ENCODE results near the gene FRAT1.
A peak's percentile ranks its signal among the peaks of the same experiment; 100 is the strongest.
"Not testable (repeated sequence)": the region's sequence is repeated elsewhere in the genome, so short reads cannot be mapped to it uniquely, and the experiment has no call there.

FRAT1 gene, protein sequence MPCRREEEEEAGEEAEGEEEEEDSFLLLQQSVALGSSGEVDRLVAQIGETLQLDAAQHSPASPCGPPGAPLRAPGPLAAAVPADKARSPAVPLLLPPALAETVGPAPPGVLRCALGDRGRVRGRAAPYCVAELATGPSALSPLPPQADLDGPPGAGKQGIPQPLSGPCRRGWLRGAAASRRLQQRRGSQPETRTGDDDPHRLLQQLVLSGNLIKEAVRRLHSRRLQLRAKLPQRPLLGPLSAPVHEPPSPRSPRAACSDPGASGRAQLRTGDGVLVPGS
- 33.3 to 78.0 (median 44.1) reads per million in 3 donors for total RNA-seq

DNA sequence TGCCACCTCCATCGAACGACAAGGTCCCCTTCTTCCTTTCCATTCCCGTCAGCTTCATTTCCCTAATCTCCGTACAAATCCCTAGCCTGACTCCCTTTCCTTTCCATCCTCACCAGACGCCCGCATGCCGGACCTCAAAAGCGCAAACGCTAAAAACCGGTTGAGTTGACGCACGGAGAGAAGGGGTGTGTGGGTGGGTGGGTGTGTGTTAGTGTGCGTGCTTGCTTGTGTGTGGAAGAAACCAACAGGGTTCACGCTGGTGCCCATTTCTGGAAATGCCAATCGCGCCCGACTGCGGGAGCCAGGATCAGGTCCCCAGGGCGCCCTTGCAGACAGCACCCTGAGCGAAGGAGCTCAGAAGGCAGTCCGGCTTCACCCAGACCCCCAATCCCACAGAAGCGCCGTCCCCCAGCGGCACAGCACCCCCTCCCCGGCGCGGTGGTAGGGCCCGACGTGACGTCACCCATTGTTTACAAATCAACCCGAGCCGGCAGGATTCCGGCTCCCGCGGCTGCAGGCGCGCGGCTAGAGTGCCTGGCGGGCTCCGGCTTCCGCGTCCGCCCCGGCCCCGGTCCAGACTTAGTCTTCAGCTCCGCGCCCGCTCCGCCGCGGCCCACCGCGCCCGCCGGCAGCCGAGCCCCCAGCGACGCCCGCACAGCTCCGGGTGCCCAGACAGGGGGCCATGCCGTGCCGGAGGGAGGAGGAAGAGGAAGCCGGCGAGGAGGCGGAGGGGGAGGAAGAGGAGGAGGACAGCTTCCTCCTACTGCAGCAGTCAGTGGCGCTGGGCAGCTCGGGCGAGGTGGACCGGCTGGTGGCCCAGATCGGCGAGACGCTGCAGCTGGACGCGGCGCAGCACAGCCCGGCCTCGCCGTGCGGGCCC lies at the start of gene FRAT1:
TSS of gene FRAT1 (plus strand) at position 500 of the 880 bp plus-strand sequence. CDS start at position 683, 183 bp downstream.
- no peaks in the 10 kb centered on the region for H3K27me3 ChIP-seq (replicated peaks; ENCODE audit: control insufficient read depth, insufficient read depth, low read length, poor library complexity, severe bottlenecking)
- no peaks in the 10 kb centered on the region for H3K36me3 ChIP-seq (ENCODE audit: control insufficient read depth, insufficient read depth, low read length)
- H3K4me1 ChIP-seq (ENCODE audit: control insufficient read depth, insufficient read depth, low read length, poor library complexity, severe bottlenecking), result peaks cover 12% of the 10 kb centered on the region
- H3K4me3 ChIP-seq (ENCODE audit: insufficient read depth, low read depth, low read length, poor library complexity, severe bottlenecking), result peak within 1 kb of the TSS; percentile 92
- DNase-seq, result peak; percentile 80 to 87 (median 83)
- peak within 1 kb of the TSS; percentile 100 for H3K27ac ChIP-seq (ENCODE audit: insufficient read depth, low read length, poor library complexity, severe bottlenecking)
- no peaks in the 10 kb centered on the region for H3K9me3 ChIP-seq (ENCODE audit: control insufficient read depth, low read length)

- no peak overlapping the region for H3K27ac ChIP-seq (ENCODE audit: insufficient read depth, low read length, poor library complexity, severe bottlenecking)
- H3K36me3 ChIP-seq (ENCODE audit: control insufficient read depth, insufficient read depth, low read length), result no peaks in the 10 kb centered on the region
- no peak for DNase-seq
- no peaks in the 10 kb centered on the region for H3K9me3 ChIP-seq (ENCODE audit: control insufficient read depth, low read length)
- H3K4me3 ChIP-seq (ENCODE audit: insufficient read depth, low read depth, low read length, poor library complexity, severe bottlenecking), result no peak overlapping the region
- H3K4me1 ChIP-seq (ENCODE audit: control insufficient read depth, insufficient read depth, low read length, poor library complexity, severe bottlenecking), result no peaks in the 10 kb centered on the region
- H3K27me3 ChIP-seq (replicated peaks; ENCODE audit: control insufficient read depth, insufficient read depth, low read length, poor library complexity, severe bottlenecking), result no peaks in the 10 kb centered on the region
Measured at GRCh38 chr10:97270523-97271154, 48.4 kb upstream of the FRAT1 start.

- H3K27me3 ChIP-seq (replicated peaks; ENCODE audit: control insufficient read depth, insufficient read depth, low read length, poor library complexity, severe bottlenecking), result no peaks in the 10 kb centered on the region
- no peak overlapping the region for H3K27ac ChIP-seq (ENCODE audit: insufficient read depth, low read length, poor library complexity, severe bottlenecking)
- DNase-seq, result no peak
- H3K4me1 ChIP-seq (ENCODE audit: control insufficient read depth, insufficient read depth, low read length, poor library complexity, severe bottlenecking), result peaks cover 2% of the 10 kb centered on the region
- no peaks in the 10 kb centered on the region for H3K9me3 ChIP-seq (ENCODE audit: control insufficient read depth, low read length)
- H3K4me3 ChIP-seq (ENCODE audit: insufficient read depth, low read depth, low read length, poor library complexity, severe bottlenecking), result no peak overlapping the region
- no peaks in the 10 kb centered on the region for H3K36me3 ChIP-seq (ENCODE audit: control insufficient read depth, insufficient read depth, low read length)
Measured at GRCh38 chr10:97273700-97274099, 45.4 kb upstream of the FRAT1 start.

DNA sequence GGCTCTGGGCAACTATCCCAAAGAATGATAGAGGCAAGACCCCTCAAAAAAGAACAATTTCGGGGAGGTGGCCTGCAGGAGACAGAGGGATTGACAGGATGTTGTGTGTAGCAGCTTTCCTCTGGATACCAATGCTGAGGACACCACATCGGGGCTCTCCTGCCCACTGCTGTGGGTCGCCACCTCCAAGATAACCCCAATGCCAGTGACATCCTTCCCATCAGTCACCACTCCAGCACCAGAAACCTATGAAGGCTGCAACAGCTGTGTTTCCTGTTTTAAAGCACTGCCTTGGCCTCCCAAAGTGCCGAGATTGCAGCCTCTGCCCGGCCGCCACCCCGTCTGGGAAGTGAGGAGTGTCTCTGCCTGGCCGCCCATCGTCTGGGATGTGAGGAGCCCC lies 44.2 kb upstream of the FRAT1 start:
- Histone ChIP-seq H3K27me3 (replicated peaks; ENCODE audit: control insufficient read depth, insufficient read depth, low read length, poor library complexity, severe bottlenecking) (no peaks in the 10 kb centered on the region), H3K27ac (ENCODE audit: insufficient read depth, low read length, poor library complexity, severe bottlenecking) (no peak overlapping the region), H3K4me1 (ENCODE audit: control insufficient read depth, insufficient read depth, low read length, poor library complexity, severe bottlenecking) (peaks cover 3% of the 10 kb centered on the region), H3K9me3 (ENCODE audit: control insufficient read depth, low read length) (no peaks in the 10 kb centered on the region), H3K4me3 (ENCODE audit: insufficient read depth, low read depth, low read length, poor library complexity, severe bottlenecking) (no peak overlapping the region), H3K36me3 (ENCODE audit: control insufficient read depth, insufficient read depth, low read length) (no peaks in the 10 kb centered on the region)
- no peak for DNase-seq

- no peaks in the 10 kb centered on the region for H3K9me3 ChIP-seq (ENCODE audit: control insufficient read depth, low read length)
- no peaks in the 10 kb centered on the region for H3K27me3 ChIP-seq (replicated peaks; ENCODE audit: control insufficient read depth, insufficient read depth, low read length, poor library complexity, severe bottlenecking)
- H3K27ac ChIP-seq (ENCODE audit: insufficient read depth, low read length, poor library complexity, severe bottlenecking), result no peak overlapping the region
- H3K4me1 ChIP-seq (ENCODE audit: control insufficient read depth, insufficient read depth, low read length, poor library complexity, severe bottlenecking), result peaks cover 3% of the 10 kb centered on the region
- DNase-seq, result no peak
- no peaks in the 10 kb centered on the region for H3K36me3 ChIP-seq (ENCODE audit: control insufficient read depth, insufficient read depth, low read length)
- H3K4me3 ChIP-seq (ENCODE audit: insufficient read depth, low read depth, low read length, poor library complexity, severe bottlenecking), result no peak overlapping the region
Measured at GRCh38 chr10:97277551-97277950, 41.5 kb upstream of the FRAT1 start.

GRCh38 chr10:97278491-97278989 lies 40.5 kb upstream of the FRAT1 start:
- Histone ChIP-seq H3K36me3 (ENCODE audit: control insufficient read depth, insufficient read depth, low read length) (no peaks in the 10 kb centered on the region), H3K9me3 (ENCODE audit: control insufficient read depth, low read length) (no peaks in the 10 kb centered on the region), H3K4me3 (ENCODE audit: insufficient read depth, low read depth, low read length, poor library complexity, severe bottlenecking) (no peak overlapping the region), H3K27me3 (replicated peaks; ENCODE audit: control insufficient read depth, insufficient read depth, low read length, poor library complexity, severe bottlenecking) (no peaks in the 10 kb centered on the region), H3K27ac (ENCODE audit: insufficient read depth, low read length, poor library complexity, severe bottlenecking) (no peak overlapping the region), H3K4me1 (ENCODE audit: control insufficient read depth, insufficient read depth, low read length, poor library complexity, severe bottlenecking) (peaks cover 3% of the 10 kb centered on the region)
- DNase-seq, result no peak

DNA sequence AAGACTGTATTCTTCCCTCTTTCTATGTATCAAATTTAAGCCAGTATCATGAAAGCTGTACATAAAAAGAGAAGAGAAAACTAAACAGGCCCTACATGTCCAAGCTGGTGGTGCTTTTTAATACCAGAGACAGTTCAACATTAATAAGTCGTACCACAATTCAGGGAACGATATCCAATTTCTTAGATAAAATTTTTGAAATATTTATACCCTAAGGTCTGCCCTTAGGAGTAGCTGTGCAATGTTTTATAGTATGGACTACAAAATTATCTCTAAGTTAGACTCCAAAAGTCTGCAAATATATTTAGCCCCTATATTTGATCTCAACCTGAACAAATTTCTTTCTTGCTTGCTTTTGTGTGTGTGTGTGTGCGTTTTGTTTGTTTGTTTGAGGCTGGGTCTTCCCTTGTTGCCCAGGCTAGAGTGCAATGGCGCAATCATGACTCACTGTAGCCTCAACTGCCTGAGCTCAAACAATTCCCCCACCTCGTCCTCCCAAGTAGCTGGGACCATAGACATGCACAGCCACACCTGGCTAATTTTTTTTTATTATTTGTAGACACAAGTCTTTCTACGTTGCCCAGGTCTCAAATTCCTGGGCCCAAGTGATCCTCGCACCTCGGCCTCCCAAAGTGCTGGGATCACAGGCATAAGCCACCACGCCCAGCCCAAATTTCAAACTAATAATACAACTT lies 39.8 kb upstream of the FRAT1 start:
- no peak overlapping the region for H3K27ac ChIP-seq (ENCODE audit: insufficient read depth, low read length, poor library complexity, severe bottlenecking)
- DNase-seq, result no peak

GRCh38 chr10:97280783-97281182 lies 38.3 kb upstream of the FRAT1 start:
- no peak overlapping the region for H3K27ac ChIP-seq (ENCODE audit: insufficient read depth, low read length, poor library complexity, severe bottlenecking)
- H3K4me1 ChIP-seq (ENCODE audit: control insufficient read depth, insufficient read depth, low read length, poor library complexity, severe bottlenecking), result peaks cover 3% of the 10 kb centered on the region
- H3K4me3 ChIP-seq (ENCODE audit: insufficient read depth, low read depth, low read length, poor library complexity, severe bottlenecking), result no peak overlapping the region
- no peaks in the 10 kb centered on the region for H3K27me3 ChIP-seq (replicated peaks; ENCODE audit: control insufficient read depth, insufficient read depth, low read length, poor library complexity, severe bottlenecking)
- no peaks in the 10 kb centered on the region for H3K36me3 ChIP-seq (ENCODE audit: control insufficient read depth, insufficient read depth, low read length)
- no peaks in the 10 kb centered on the region for H3K9me3 ChIP-seq (ENCODE audit: control insufficient read depth, low read length)
- DNase-seq, result no peak

More for the DNA sequence above, 39.8 kb upstream of the FRAT1 start:
- Histone ChIP-seq H3K27me3 (replicated peaks; ENCODE audit: control insufficient read depth, insufficient read depth, low read length, poor library complexity, severe bottlenecking) (no peaks in the 10 kb centered on the region), H3K9me3 (ENCODE audit: control insufficient read depth, low read length) (no peaks in the 10 kb centered on the region), H3K36me3 (ENCODE audit: control insufficient read depth, insufficient read depth, low read length) (no peaks in the 10 kb centered on the region), H3K4me3 (ENCODE audit: insufficient read depth, low read depth, low read length, poor library complexity, severe bottlenecking) (no peak overlapping the region), H3K4me1 (ENCODE audit: control insufficient read depth, insufficient read depth, low read length, poor library complexity, severe bottlenecking) (peaks cover 3% of the 10 kb centered on the region)

GRCh38 chr10:97290076-97290475 lies 29.0 kb upstream of the FRAT1 start:
- not testable (repeated sequence) for DNase-seq; H3K4me3 ChIP-seq (ENCODE audit: insufficient read depth, low read depth, low read length, poor library complexity, severe bottlenecking); H3K27me3 ChIP-seq (replicated peaks; ENCODE audit: control insufficient read depth, insufficient read depth, low read length, poor library complexity, severe bottlenecking); H3K9me3 ChIP-seq (ENCODE audit: control insufficient read depth, low read length); H3K4me1 ChIP-seq (ENCODE audit: control insufficient read depth, insufficient read depth, low read length, poor library complexity, severe bottlenecking); H3K27ac ChIP-seq (ENCODE audit: insufficient read depth, low read length, poor library complexity, severe bottlenecking); H3K36me3 ChIP-seq (ENCODE audit: control insufficient read depth, insufficient read depth, low read length)
